Measurements from ENCODE around the gene SIX1.

DNA sequence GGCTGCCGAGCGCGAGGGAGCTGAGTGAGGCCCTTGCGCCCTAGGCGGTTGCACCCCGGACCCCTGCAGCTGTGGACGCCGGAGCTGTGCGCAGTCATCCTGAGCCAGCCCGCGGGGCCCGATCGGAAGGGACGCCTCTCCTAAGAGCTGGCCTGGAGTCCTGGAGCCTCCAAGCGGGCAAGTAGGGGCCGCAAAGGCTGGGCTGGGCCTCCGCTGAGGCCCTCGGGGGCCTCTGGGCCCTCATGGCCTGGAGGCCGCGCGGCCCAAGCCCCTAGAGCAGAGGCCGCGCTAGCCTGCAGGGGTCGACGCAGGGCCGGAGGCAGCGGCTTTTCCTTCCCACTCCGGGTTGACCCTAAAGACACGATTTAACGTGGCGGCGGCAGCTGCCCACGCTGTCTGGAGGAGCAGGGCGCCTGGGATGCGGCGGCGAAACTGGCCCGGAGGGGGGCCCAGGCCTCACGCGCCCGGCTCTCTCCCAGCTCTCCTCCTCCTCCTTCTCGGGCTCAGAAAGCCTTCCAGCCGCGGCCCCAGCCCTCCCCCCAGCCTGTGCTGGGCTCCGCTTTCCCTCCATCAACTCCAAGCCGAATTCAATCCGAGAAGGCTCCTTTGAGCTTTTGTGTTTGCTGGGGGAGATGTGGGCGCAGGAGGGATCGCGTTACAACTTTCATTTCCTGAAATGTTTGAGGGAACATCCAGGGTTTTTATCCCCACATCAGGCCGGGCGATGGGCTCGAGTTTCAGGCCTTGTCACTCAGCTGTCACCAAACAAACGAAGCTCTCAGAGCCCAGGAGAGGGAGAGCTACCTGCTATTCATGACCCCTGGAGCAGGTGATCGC is 11.6 kb downstream of the SIX1 start:
- TF ChIP-seq MAFG (CRISPR knock-in tag; IDR thresholded peaks at IDR 0.05) (no peak), POLR2AphosphoS5 (IDR thresholded peaks at IDR 0.05; ENCODE audit: low read depth, low read length) (no peak), ZNF558 (CRISPR knock-in tag; IDR thresholded peaks at IDR 0.05; ENCODE audit: borderline replicate concordance) (no peak), EP300 (IDR thresholded peaks at IDR 0.05; ENCODE audit: low read depth in 2 of 2, low read length in 2 of 2) (no peak), EP300 (CRISPR knock-in tag; IDR thresholded peaks at IDR 0.05; ENCODE audit: borderline replicate concordance) (no peak), RAD51 (IDR thresholded peaks at IDR 0.05; ENCODE audit: borderline replicate concordance) (no peak), TEAD2 (CRISPR knock-in tag; IDR thresholded peaks at IDR 0.05) (no peak), ZBTB1 (CRISPR knock-in tag; IDR thresholded peaks at IDR 0.05; ENCODE audit: borderline replicate concordance) (no peak), RXRA (CRISPR knock-in tag; IDR thresholded peaks at IDR 0.05) (no peak)
- TF ChIP-seq, protein P1, sequence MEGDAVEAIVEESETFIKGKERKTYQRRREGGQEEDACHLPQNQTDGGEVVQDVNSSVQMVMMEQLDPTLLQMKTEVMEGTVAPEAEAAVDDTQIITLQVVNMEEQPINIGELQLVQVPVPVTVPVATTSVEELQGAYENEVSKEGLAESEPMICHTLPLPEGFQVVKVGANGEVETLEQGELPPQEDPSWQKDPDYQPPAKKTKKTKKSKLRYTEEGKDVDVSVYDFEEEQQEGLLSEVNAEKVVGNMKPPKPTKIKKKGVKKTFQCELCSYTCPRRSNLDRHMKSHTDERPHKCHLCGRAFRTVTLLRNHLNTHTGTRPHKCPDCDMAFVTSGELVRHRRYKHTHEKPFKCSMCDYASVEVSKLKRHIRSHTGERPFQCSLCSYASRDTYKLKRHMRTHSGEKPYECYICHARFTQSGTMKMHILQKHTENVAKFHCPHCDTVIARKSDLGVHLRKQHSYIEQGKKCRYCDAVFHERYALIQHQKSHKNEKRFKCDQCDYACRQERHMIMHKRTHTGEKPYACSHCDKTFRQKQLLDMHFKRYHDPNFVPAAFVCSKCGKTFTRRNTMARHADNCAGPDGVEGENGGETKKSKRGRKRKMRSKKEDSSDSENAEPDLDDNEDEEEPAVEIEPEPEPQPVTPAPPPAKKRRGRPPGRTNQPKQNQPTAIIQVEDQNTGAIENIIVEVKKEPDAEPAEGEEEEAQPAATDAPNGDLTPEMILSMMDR (CRISPR knock-in tag; IDR thresholded peaks at IDR 0.05), result no peak
- TF ChIP-seq, protein P2, sequence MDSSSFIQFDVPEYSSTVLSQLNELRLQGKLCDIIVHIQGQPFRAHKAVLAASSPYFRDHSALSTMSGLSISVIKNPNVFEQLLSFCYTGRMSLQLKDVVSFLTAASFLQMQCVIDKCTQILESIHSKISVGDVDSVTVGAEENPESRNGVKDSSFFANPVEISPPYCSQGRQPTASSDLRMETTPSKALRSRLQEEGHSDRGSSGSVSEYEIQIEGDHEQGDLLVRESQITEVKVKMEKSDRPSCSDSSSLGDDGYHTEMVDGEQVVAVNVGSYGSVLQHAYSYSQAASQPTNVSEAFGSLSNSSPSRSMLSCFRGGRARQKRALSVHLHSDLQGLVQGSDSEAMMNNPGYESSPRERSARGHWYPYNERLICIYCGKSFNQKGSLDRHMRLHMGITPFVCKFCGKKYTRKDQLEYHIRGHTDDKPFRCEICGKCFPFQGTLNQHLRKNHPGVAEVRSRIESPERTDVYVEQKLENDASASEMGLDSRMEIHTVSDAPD (CRISPR knock-in tag; IDR thresholded peaks at IDR 0.05), result no peak
- TF ChIP-seq, protein P3, sequence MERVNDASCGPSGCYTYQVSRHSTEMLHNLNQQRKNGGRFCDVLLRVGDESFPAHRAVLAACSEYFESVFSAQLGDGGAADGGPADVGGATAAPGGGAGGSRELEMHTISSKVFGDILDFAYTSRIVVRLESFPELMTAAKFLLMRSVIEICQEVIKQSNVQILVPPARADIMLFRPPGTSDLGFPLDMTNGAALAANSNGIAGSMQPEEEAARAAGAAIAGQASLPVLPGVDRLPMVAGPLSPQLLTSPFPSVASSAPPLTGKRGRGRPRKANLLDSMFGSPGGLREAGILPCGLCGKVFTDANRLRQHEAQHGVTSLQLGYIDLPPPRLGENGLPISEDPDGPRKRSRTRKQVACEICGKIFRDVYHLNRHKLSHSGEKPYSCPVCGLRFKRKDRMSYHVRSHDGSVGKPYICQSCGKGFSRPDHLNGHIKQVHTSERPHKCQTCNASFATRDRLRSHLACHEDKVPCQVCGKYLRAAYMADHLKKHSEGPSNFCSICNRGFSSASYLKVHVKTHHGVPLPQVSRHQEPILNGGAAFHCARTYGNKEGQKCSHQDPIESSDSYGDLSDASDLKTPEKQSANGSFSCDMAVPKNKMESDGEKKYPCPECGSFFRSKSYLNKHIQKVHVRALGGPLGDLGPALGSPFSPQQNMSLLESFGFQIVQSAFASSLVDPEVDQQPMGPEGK (CRISPR knock-in tag; IDR thresholded peaks at IDR 0.05), result no peak
